Measurements from ENCODE around the gene SDF2. TPM values are rescaled to one million over a fixed set of nuclear protein-coding genes. Genes with fewer than 3 reads are reported as not detected.

SDF2 gene
- total and polyA plus RNA-seq, 9 of the 15 experiments (the other 6 are each of a cell fraction or from before 2014, with no cell fraction given), result 41.2 to 132 (median 65.6) TPM

DNA sequence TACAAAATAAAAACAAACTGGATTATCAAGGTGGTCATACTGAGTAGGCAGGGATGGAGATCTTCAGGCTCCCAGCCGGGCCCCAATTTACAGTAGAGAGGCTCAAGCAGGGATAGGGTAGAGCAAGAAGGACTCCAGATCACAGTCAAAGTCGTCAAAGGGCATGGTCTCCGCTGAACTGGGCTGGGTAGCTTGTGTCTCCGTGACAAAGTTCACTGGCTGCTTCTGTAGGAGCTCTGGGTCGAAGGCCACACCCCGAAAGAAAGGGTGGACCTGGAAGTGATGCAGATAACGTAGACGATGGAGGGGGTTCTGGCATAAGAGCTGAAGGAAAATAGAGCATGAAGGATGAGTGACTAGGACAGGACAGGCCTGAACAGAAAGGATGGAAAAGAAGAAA lies 51.3 kb downstream of the SDF2 start:
- DNase-seq (ENCODE audit: extremely low read depth in 1 of 4, low spot score in 3 of 4) (no peak), FAIRE-seq (no peak), ATAC-seq (no peak)
- in situ Hi-C loops (cut with MboI), result no loop called here
- H3K27me3 ChIP-seq (ENCODE audit: control insufficient read depth in 2 of 2, insufficient read depth in 2 of 2, low read length in 2 of 2), result no peaks in the 10 kb centered on the region
- intact Hi-C loops (cut with micrococcal nuclease), result no loop called here
- H3K9ac ChIP-seq (ENCODE audit: insufficient read depth in 1 of 2, low read depth in 2 of 2, low read length in 2 of 2), result no peak overlapping the region
- BruUV-seq (replicated peaks), result no TSS peak
- H3K27ac ChIP-seq (ENCODE audit: extremely low read depth, low read depth, low read length), result no peak overlapping the region
- H3K4me3 ChIP-seq, result no peak overlapping the region
- no peaks in the 10 kb centered on the region for H3K4me1 ChIP-seq (replicated peaks in 1 of 2; ENCODE audit: control insufficient read depth in 2 of 2, insufficient read depth in 2 of 2, low read length in 2 of 2)
- CTCF ChIA-PET (ENCODE audit: low intra/inter-chr PET ratio), result no interaction called here
- H3K79me2 ChIP-seq (ENCODE audit: control insufficient read depth, insufficient read depth, low read length), result no peaks in the 10 kb centered on the region
- H3K36me3 ChIP-seq (ENCODE audit: control insufficient read depth, insufficient read depth, low read length), result peaks cover 78% of the 10 kb centered on the region
- 61% methylated on average over 8 of the region's 8 CpGs for WGBS (ENCODE audit: insufficient coverage, low coverage, missing lambda C conversion rate)
- H3K9me3 ChIP-seq (replicated peaks; ENCODE audit: control insufficient read depth, insufficient read depth, low read depth, low read length), result no peaks in the 10 kb centered on the region
- H2AFZ ChIP-seq (ENCODE audit: low read depth, low read length), result no peak overlapping the region
- no peak overlapping the region for H3K4me2 ChIP-seq (ENCODE audit: insufficient read depth, low read length)
- POLR2A ChIA-PET, result interaction anchor here (0.5 to 4.4 kb wide), 10 partner anchors 9 to 1042 kb away, joined by 3 to 25 read pairs (median 4); no protein-coding TSS in a partner anchor
- H3K9me1 ChIP-seq (ENCODE audit: control insufficient read depth, insufficient read depth, low read length), result no peaks in the 10 kb centered on the region
- H4K20me1 ChIP-seq (replicated peaks; ENCODE audit: control insufficient read depth, insufficient read depth, low read length), result 0 out of 2 replicates have a peak, but pooled peaks cover 8% of the 10 kb centered on the region
- TF ChIP-seq CLOCK (CRISPR knock-in tag; IDR thresholded peaks at IDR 0.05; ENCODE audit: borderline replicate concordance) (no peak), MED1 (CRISPR knock-in tag; IDR thresholded peaks at IDR 0.05; ENCODE audit: borderline replicate concordance) (no peak), RERE (CRISPR knock-in tag; IDR thresholded peaks at IDR 0.05; ENCODE audit: borderline replicate concordance) (no peak), PHB2 (IDR thresholded peaks at IDR 0.05; ENCODE audit: low read depth) (no peak), DDX20 (tag; IDR thresholded peaks at IDR 0.05; ENCODE audit: low read depth) (no peak), RBFOX2 (IDR thresholded peaks at IDR 0.05; ENCODE audit: low read depth, low read length) (no peak), FOXJ2 (tag; IDR thresholded peaks at IDR 0.05) (no peak), SPI1 (IDR thresholded peaks at IDR 0.05; ENCODE audit: borderline replicate concordance, low read depth, low read length) (no peak), ELK3 (CRISPR knock-in tag; IDR thresholded peaks at IDR 0.05) (no peak), MCM2 (IDR thresholded peaks at IDR 0.05; ENCODE audit: low read depth) (no peak)
- TF ChIP-seq, protein P1, sequence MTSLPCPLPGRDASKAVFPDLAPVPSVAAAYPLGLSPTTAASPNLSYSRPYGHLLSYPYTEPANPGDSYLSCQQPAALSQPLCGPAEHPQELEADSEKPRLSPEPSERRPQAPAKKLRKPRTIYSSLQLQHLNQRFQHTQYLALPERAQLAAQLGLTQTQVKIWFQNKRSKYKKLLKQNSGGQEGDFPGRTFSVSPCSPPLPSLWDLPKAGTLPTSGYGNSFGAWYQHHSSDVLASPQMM (CRISPR knock-in tag; IDR thresholded peaks at IDR 0.05), result no peak
- TF ChIP-seq, protein P2, sequence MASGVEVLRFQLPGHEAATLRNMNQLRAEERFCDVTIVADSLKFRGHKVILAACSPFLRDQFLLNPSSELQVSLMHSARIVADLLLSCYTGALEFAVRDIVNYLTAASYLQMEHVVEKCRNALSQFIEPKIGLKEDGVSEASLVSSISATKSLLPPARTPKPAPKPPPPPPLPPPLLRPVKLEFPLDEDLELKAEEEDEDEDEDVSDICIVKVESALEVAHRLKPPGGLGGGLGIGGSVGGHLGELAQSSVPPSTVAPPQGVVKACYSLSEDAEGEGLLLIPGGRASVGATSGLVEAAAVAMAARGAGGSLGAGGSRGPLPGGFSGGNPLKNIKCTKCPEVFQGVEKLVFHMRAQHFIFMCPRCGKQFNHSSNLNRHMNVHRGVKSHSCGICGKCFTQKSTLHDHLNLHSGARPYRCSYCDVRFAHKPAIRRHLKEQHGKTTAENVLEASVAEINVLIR (CRISPR knock-in tag; IDR thresholded peaks at IDR 0.05), result no peak
